ENCODE data around the gene TMEM107.

GRCh38 chr17:8212312-8213180 is 36.4 kb upstream of the TMEM107 start:
- TF ChIP-seq POLR2AphosphoS5 (IDR thresholded peaks at IDR 0.05) (no peak), EP300 (IDR thresholded peaks at IDR 0.05) (no peak), CTCF (IDR thresholded peaks at IDR 0.05) (no peak), POLR2A (IDR thresholded peaks at IDR 0.05) (no peak)
